HCEC 1CT (cell line): ENCODE data around the gene SAC3D1.
A peak's percentile ranks its signal among the peaks of the same experiment; 100 is the strongest.
"Not testable (repeated sequence)": the region's sequence is repeated elsewhere in the genome, so short reads cannot be mapped to it uniquely, and the experiment has no call there.

Source experiments
- DNase-seq: peaks from one replicate; pipeline ENCODE4 v3.0.0-alpha.2; 2017

Gene SAC3D1

DNA sequence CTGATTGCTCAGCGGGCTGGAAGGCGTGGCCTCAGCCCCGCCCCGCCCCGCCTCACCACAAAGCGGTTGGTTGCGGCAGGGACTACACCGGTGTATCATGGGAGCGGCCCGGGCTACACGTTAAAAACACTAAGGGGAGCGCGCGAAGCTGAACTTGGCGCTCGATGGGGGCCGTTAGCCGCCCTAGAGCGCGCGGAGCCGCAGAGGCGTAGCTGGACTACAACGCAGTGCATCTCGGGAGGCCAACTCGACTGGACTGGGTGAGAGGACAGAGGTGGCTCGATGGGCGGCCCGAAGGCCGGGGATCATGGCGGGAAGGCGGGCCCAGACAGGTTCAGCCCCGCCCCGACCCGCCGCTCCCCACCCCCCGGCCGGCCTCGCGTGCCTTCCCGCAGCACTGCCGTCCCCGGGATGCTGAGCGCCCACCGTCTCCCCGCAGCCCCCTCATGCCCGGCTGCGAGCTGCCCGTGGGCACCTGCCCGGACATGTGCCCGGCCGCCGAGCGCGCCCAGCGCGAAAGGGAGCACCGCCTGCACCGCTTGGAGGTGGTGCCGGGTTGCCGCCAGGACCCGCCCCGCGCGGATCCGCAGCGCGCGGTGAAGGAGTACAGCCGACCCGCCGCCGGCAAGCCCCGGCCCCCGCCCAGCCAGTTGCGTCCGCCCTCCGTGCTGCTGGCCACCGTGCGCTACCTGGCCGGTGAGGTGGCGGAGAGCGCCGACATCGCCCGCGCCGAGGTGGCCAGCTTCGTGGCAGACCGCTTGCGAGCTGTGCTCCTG, at the start of gene SAC3D1:
SAC3D1 (plus strand) TSS at position 364 of the 776 bp plus-strand sequence; CDS start at position 447, 83 bp downstream.
- DNase-seq = peak; percentile 96

DNA sequence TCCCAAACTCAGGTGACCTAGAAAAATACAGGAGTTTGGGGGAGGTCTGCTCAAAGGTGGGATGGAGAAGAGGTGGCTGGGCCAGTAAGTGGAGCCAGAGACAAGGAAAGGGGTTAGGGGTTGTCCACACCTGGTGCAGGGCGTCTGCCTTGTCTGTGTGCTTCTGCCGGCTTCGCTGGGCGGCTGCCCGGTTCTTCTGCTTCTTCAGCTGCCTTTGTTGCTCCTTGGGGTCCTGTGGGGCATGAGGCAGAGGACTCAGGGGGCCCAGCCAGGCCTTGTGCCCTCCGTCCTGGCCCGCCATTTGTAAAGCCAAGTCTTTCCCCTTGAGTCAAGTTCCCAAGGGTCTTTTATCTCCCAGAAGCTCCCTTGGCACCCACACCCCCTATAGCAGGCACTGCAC, 46.7 kb upstream of the SAC3D1 start:
- no peak for DNase-seq

GRCh38 chr11:64996327-64996709, 44.7 kb upstream of the SAC3D1 start:
- no peak for DNase-seq

DNA sequence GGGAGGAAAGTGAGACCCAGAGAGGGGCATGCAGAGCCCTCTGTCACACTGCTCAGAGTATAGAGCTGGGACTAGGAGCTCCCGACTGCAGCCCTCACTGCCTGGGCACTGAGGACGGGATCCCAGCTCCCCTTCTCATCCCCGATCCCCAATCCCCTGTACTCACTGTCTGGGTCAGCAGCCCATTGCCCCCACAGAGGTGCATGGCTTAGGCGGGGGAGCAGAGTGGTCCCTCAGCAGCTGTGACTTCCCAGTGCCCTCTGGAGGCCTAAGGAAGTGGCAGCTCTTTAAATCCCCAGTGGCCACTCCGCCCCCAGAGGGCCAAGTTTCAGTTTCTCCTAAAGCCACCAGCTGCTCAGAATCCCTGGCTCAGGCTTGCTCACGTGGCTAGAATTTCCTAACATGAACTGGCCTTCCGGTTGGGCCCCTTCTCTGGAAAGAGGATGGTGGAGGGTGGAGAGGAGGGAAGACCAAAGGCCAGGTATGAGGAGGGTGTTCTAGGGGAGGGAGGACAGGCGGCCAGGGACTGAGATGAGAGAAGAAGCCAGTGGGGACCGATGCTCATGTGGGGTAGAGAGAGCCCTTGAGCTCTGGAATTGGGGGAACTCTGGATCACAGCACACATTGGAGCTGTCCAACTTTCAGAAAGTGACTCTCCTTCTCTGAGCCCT, 44.2 kb upstream of the SAC3D1 start, which contains the start of gene BATF2:
BATF2 (minus strand) TSS at position 262 of the 671 bp plus-strand sequence; CDS start at position 205, 57 bp downstream.
- DNase-seq = peak; percentile 85

GRCh38 chr11:64998141-64998540, 42.9 kb upstream of the SAC3D1 start:
- no peak for DNase-seq

GRCh38 chr11:64998690-64999431, 42.1 kb upstream of the SAC3D1 start:
- DNase-seq = no peak

- no peak for DNase-seq
Measured at GRCh38 chr11:64999478-64999877, 41.5 kb upstream of the SAC3D1 start.

- no peak for DNase-seq
Measured at GRCh38 chr11:65002706-65003105, 38.3 kb upstream of the SAC3D1 start.

DNA sequence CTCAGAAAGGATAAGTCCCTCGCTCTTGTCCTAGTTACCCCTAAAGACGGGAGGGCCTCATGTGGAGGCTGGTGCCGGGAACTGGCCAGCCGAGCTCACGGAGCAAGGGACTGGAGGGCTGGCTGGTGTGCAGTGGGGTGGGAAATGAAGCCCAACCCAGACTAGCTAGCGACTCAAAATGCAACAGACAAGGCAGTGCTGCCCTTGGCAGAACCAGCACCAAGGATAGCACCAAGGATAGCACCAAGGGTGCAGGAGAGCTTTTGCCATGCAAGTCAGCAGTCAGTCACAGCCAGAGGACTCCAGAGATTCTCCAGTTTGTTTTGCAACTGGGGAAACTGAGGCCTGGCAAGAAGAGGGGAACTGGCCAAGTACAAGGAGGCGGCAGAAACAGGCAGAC, 37.7 kb upstream of the SAC3D1 start:
- DNase-seq = no peak

GRCh38 chr11:65003968-65004367, 37.0 kb upstream of the SAC3D1 start:
- not testable (repeated sequence) for DNase-seq

GRCh38 chr11:65008016-65008415, 33.0 kb upstream of the SAC3D1 start:
- DNase-seq = no peak

DNA sequence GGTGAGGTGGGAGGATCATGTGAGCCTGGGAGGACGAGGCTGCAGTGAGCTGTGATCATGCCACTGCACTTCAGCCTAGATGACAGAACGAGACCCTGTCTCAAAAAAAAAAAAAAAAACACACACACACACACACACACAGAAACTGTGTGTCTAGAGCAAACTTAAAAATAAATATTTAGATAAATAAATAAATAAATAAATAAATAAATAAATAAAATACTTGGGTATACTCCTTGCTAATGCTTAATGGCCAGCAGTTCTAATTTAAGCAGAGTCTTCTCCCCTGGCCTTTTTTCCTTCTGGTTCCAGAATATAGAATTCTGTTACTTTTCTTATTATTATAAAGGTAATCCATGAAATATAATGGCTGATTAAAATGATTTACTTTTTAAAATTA, 32.1 kb upstream of the SAC3D1 start:
- DNase-seq = no peak

GRCh38 chr11:65013130-65013887, 27.7 kb upstream of the SAC3D1 start:
- DNase-seq = peak; percentile 81

- peak; percentile 87 for DNase-seq
Measured at GRCh38 chr11:65013888-65014725, 26.9 kb upstream of the SAC3D1 start, which contains the start of gene ARL2. TSS of gene ARL2 (plus strand) at chr11:65014160. CDS start at chr11:65014208, 48 bp downstream.

- DNase-seq = no peak
Measured at GRCh38 chr11:65014726-65015227, 26.2 kb upstream of the SAC3D1 start.

GRCh38 chr11:65016705-65017104, 24.3 kb upstream of the SAC3D1 start:
- no peak for DNase-seq

DNA sequence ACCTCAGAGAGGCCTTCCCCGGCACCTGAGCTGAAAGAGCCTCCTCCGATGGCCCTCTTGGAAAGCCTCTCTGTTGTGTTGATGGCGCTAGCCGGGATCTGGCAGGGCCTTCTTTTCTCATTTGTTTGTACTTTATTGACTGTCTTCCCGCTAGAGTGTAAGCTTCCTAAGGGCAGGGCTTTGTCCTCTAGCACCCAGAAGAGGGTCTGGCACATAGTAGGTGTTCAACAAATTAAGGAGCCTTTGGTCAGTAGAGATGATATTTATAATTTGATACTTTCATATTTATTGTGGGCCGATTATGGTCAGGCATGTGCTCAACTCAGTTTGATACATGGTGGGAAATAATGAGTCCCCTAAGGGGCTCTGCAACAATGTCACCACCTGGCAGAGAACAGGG, 23.1 kb upstream of the SAC3D1 start:
- DNase-seq = no peak

DNA sequence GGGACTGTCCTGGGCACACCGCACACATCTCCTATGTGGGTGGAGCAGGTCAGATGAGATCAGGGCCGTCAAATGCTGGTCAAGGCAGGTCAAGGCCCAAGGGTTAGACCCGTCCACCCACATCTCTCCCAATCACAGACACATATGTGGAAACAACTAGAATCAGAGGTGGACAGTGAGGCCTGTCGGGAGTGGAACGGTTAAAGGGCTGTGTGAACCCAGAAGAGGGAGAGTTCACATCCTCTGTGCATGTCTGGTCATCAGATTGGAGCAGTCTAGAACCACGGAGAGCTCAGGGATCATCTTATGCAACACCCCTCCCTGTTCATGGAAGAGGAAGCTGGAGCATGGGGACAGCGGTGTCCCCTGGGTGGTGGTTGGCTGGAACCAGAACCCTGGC, 21.2 kb upstream of the SAC3D1 start:
- no peak for DNase-seq

DNA sequence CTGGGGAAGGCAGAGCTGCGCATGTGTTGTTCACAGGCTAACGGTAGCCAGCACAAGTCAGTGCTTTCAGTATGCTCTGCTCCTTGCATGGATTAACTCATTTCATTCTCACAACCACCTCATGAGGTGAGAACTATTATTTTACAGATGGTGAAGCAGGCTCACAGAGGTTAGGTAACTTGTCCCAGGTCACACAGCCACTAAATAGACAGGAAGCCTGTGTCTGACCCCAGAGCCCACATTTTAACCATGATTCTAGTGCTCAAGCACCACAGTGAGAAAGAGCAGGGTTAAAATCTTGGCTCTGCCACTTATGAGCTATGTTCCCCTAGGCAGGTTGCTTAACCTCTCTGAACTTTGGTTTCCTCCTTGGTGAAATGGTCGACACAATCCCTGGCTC, 20.0 kb upstream of the SAC3D1 start:
- DNase-seq = no peak

DNA sequence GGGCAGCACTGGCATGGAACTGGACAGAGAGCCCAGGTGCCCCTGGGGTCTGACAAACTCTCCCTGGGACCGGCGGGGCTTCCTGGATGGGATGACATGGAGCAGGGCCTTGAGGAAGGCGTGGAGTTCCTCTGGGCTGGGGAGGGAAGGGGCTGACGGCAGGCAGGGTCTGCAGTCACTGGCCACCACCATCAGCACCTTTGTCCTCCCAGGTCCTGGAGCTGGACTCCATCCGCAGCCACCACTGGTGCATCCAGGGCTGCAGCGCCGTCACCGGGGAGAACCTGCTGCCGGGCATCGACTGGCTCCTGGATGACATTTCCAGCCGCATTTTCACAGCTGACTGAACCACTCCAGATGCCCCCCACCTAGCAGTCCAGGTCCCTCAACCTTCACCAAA, 19.5 kb upstream of the SAC3D1 start:
- no peak for DNase-seq

DNA sequence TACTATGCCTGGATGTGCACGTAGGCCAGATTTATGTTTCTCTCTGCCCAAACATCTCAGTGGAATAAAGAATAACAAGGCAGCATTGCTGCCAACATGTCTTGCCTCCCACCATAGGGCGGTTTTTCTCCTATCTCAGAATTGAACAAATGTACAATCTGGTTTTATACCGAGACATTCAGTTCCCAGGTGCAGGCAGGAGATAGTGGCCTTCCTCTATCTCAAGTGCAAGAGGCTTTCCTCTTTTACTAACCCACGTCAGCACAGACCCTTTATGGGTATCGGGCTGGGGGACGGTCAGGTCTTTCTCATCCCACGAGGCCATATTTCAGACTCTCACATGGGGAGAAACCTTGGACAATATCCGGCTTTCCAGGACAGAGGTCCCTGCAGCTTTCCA, 17.5 kb upstream of the SAC3D1 start:
- not testable (repeated sequence) for DNase-seq

DNA sequence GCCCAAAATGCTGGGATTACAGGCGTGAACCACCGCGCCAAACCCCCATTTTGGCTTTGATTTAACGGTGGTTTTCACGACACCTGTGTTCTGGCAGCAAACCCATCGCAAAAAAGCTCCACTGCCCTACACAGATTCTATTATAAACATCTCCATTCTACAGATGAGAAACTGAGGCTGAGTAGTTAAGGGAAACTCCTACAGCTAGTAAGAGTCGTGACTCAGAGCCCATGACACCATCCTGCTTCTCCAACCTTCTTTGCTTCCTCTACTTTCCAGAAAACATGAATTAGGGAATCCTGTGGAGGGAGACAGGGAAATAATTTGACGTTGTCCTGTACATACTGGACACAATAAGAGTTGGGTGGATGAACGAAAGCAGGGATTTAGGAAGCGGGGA, 14.2 kb upstream of the SAC3D1 start:
- DNase-seq = peak; percentile 67
